Thyroid gland (tissue), 4 donors: ENCODE results near the gene PPAT.

Experiments
- CTCF ChIP-seq, 6 experiments: fragments of 200-600 bp in 3 of 6; fragments of 450-650 bp in 3 of 6; sonication (generic) in 3 of 6; IDR thresholded peaks; one replicate each; pipeline ENCODE4 v1.5.1; 2016 to 2019; ENCODE audit warnings: antibody characterized with exemption in 6 of 6, mild to moderate bottlenecking in 2 of 6, inconsistent platforms in 1 of 6, moderate library complexity in 1 of 6
- POLR2A ChIP-seq, 2 donors: fragments of 450-650 bp; IDR thresholded peaks; one replicate each; pipeline ENCODE4 v1.6.1; 2017; ENCODE audit warnings: antibody characterized with exemption in 2 of 2, mild to moderate bottlenecking in 2 of 2, moderate library complexity in 1 of 2

GRCh38 chr4:56440983-56441382 is 5.6 kb upstream of the PPAT start:
- TF ChIP-seq POLR2A (IDR thresholded peaks at IDR 0.05) (no peak), CTCF (IDR thresholded peaks at IDR 0.05) (no peak)
